Stimulated activated CD4-positive, alpha-beta T cell treated with anti-CD3 and anti-CD28 coated beads, TNF-alpha, amount 100 ng/mL, for 24 hours (primary cell): ENCODE results near the gene NPIPB9.
A peak's percentile ranks its signal among the peaks of the same experiment; 100 is the strongest.
"Not testable (repeated sequence)": the region's sequence is repeated elsewhere in the genome, so short reads cannot be mapped to it uniquely, and the experiment has no call there.

Experiments
- DNase-seq, 3 experiments: peaks; one replicate each; pipeline ENCODE4 v3.0.0-alpha.2; 2020; ENCODE audit warnings: low read depth in 3 of 3

The NPIPB9 gene

GRCh38 chr16:28751487-28751886 lies at the start of gene NPIPB9:
Gene NPIPB9 (plus strand): TSS chr16:28751787.
- not testable (repeated sequence) for DNase-seq

GRCh38 chr16:28704246-28704645 lies 47.3 kb upstream of the NPIPB9 start:
- not testable (repeated sequence) for DNase-seq

DNA sequence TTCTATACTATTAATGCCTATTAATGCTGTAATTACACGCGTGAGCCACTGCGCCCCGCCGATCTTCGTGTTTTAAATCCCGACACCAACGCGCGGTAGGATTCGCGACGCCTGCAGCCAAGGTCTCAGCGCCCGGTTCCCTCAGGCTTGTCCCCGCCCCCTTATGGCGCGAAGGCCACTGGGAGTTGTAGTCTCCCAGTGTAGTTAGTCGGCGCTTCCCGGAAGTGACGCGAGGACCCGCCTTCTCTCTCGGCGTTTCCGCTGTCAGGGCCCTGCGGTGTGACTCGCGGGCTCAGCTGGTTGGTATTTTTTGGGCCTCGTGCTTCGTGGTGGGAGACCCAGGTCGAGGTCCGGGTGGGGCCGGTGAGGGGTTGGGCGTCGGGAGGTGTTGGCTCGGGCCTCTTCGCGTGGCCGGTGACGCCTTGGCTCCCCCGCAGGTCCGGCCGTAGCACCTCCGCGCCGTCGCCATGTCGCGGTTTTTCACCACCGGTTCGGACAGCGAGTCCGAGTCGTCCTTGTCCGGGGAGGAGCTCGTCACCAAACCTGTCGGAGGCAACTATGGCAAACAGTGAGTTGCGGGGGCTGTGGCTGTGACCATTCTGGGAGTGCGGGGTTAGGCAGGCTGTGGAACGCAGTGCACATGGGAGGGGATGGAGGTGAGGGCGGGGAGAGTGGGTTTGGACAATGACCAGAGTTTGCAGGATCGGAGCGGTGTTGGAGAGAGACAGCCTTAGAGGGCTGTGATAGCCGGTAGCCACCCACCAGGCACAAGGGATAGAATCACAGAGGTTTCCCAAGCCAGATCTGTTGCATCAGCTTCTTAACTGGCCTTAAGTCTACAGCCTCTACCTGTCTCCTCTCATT lies 40.1 kb upstream of the NPIPB9 start, which contains the start of gene EIF3C:
EIF3C (plus strand) TSS at position 245 of the 864 bp plus-strand sequence; CDS start at position 468, 223 bp downstream.
- not testable (repeated sequence) for DNase-seq

DNA sequence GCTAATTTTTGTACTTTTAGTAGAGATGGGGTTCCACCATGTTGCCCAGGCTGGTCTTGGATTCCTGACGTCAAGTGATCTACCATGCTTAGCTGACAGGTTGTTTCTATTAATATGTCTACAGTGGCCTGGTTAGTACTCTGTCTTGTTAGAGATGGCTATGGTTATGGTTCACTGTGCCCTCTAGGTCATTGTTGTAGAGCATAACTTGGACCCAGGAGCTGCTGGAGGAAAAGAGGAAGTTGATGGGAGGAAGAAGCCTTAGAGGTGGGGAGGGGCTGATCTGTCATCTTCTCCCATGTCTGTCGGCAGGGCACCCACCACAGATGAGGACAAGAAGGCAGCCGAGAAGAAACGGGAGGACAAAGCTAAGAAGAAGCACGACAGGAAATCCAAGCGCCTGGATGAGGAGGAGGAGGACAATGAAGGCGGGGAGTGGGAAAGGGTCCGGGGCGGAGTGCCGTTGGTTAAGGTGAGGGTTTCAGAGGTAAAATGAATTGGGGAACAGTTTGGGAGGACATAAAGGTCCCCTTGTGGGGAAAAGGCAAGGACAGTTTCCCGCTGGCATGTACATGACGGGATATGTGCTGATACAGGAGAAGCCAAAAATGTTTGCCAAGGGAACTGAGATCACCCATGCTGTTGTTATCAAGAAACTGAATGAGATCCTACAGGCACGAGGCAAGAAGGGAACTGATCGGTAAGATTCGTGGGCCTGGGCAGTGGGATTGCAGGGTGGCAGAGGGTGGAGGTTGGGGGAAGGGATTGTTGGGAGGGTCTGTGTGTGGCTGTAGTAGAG lies 28.5 kb upstream of the NPIPB9 start:
- DNase-seq, result not testable (repeated sequence)

- DNase-seq, result not testable (repeated sequence)
Observed at GRCh38 chr16:28731253-28731652, 20.3 kb upstream of the NPIPB9 start.

DNA sequence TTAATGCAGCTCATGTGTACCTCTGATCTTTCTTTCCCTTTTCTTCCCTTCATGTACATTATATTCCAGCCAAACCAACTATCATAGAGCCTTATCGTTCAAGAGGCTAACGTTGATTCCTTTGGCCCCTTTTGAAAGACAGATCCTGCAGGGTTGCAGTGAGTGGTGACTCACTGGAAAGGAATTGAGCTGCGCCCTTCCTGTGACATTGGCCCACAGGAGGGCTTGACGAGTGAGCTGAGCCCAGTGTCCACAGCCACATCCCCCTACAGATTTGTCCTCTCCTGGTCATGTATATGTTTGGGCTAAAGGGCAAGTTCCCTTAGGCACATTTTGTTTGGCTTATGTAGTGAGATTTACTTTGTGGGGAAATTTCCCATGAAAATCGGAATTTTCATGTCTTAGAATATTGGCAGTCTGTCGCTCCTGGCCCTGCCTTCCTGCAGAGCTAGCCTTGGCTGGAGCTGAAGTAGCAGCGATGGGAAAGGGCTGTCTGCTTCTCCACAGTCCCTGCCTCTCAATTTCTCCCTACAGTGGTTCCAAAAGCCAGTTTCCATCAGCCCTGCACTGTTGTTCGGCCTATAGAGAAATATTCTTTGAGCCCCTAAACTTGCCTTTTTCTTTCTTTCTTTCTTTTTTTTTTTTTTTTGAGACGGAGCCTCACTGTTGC lies 19.0 kb upstream of the NPIPB9 start:
- not testable (repeated sequence) for DNase-seq

- not testable (repeated sequence) for DNase-seq
Observed at GRCh38 chr16:28739787-28740186, 11.8 kb upstream of the NPIPB9 start.

- DNase-seq, result not testable (repeated sequence)
Observed at GRCh38 chr16:28740631-28741030, 11.0 kb upstream of the NPIPB9 start.

GRCh38 chr16:28741295-28741694 lies 10.3 kb upstream of the NPIPB9 start:
- not testable (repeated sequence) for DNase-seq

GRCh38 chr16:28746618-28747350 lies 4.8 kb upstream of the NPIPB9 start:
- not testable (repeated sequence) for DNase-seq

DNA sequence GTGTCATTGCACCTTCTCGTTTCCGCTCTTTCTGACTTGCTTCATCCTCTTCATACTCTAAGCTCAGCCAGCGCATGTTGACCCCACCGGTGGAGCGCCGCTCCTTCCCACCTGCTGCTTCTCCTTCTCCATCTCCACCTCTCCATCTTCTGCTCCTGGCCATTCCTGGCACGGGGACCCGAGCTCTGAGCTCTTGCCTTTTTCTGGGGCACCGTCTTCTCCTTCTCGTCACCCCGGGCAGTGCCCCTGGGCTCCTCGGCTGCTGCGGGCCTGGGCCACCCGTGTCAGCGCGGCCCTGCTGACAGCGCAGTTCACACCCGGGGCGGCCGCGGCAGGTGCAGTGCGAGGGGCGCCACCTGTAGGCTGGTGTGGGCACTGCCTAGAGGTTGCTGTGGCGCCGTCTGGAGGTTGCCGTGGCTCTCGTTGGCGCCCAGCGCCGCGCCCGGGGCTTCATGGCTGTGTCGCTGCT lies 1.6 kb upstream of the NPIPB9 start:
- DNase-seq, result peak in 2 of 3 experiments; percentile 21 to 37

DNA sequence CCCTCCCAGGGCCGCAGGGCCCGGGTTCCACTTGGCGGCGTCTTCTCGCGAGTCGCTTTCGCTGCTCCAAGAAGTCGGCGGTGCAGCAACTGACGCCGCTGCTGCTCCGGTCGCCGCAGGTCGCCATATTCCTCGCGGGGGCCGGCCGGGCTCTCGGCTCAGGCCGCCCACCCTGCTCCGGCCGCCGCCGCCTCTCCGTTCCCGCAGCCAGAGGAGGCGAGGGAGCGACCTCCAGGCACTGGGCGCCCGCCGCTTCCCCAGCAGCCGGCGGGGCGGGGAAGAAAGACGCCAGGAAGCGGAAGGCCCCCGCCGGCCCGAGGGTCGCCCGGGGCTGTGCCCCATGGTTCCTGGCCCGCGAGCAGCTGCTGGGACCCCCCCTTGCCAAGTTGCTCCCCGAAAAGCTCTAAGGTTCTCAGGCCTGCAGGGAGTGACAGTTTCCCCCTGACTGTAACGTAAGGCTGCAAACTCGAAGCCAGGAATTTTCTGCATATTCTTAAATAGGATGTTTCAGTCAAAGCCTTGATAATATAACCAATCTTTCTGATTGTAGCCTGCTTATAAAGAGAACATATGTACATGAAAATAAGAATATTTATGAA lies 1.0 kb upstream of the NPIPB9 start:
- not testable (repeated sequence) for DNase-seq

- not testable (repeated sequence) for DNase-seq
Observed at GRCh38 chr16:28781697-28782096, 30.1 kb downstream of the NPIPB9 start.

DNA sequence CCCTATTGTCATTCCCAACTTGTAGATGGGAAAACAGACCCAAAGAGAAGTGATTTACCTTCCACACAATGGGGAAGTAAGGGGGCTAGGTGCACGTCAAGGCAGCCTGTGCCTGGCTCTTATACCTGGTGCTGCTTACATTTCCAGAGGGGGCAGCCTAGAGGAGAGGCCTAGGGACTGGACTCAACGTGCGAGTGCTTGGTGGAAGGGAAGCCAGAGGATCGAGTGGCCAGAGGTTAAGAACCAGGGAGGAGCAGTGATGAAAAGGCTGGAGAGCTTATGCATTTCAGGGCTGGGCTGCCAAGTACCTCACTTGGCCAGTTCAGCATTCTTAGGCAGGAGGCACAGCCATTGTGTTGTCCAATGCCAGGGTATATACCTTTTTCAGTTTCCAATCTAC lies 30.8 kb downstream of the NPIPB9 start:
- not testable (repeated sequence) for DNase-seq

GRCh38 chr16:28802235-28803019 lies 50.8 kb downstream of the NPIPB9 start:
- DNase-seq, result peak; percentile 23 to 62 (median 43)

DNA sequence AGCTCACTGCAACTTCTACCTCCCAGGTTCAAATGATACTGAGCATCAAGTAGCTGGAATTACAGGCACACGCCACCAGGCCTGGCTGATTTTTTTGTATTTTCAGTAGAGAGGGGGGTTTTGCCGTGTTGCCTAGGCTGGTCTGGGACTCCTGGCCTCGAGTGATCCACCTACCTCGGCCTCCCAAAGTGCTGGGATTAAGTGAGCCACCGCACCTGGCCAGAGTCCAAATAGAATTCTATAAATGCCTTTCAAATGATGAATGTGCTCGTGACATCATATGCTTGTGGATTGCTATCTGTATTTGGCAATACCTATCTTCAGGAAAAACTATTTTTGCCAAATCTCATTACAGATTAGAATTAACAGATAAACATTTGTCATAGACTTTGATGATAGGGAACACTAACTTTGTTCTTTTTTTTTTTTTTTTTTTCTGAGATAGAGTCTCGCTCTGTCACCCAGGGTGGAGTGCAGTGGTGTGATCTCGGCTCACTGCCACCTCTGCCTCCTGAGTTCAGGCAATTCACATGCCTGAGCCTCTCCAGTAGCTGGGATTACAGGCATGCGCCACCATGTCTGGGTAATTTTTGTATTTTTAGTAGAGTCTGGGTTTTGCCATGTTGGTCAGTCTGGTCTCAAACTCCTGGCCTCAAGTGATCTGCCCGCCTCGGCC lies 56.0 kb downstream of the NPIPB9 start:
- DNase-seq, result not testable (repeated sequence)

GRCh38 chr16:28820016-28820415 lies 68.4 kb downstream of the NPIPB9 start:
- DNase-seq, result no peak

- not testable (repeated sequence) for DNase-seq
Observed at GRCh38 chr16:28820546-28820945, 69.0 kb downstream of the NPIPB9 start.

DNA sequence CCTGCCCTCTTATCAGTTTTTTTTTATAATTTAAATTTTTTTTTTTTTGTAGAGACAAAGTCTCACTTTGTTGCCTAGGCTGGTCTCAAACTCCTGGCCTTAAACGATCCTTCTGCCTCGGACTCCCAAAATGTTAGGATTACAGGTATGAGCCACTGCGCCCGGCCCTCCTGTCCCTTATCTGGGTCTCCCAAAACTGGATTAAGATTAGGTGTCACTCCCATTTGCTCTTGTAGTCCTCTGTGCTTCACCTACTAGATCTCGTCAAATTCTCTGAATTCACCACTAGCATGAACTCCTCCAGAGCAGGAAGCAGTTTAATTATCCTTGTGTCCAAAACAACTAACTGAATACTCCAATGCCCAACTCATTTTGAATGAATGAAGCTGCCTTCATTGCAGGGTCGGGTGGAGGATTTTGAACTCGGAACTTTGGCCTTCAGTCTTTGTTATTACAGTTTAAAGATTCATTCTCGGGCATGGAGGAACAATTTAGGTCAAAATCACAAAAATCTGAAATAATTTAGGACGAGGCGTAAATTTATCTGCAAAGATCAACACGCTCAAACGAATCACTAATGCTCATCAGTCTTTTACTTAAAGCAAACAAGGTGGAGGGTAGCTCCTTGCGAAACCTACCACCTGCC lies 70.4 kb downstream of the NPIPB9 start:
- DNase-seq, result no peak
